ENCODE results near the gene CORO6. TPM values are rescaled to one million over a fixed set of nuclear protein-coding genes. Genes with fewer than 3 reads are reported as not detected.

The CORO6 gene
- total and polyA plus RNA-seq, 2 experiments from 2014 or later, result 3.7 to 6.5 TPM

GRCh38 chr17:29650396-29650795, 27.7 kb upstream of the CORO6 start:
- in situ Hi-C loops (cut with MboI), result no loop called here

GRCh38 chr17:29649359-29649758, 26.6 kb upstream of the CORO6 start:
- Histone ChIP-seq H4K20me1 (ENCODE audit: insufficient read depth) (no peaks in the 10 kb centered on the region), H3K9me3 (ENCODE audit: low read depth) (no peaks in the 10 kb centered on the region), H3K4me3 (no peak overlapping the region), H3K9me2 (ENCODE audit: insufficient read depth) (no peaks in the 10 kb centered on the region), H3K4me1 (ENCODE audit: insufficient read depth) (peaks cover 25% of the 10 kb centered on the region), H3K27ac (no peak overlapping the region), H3K9ac (no peak overlapping the region), H3F3A (ENCODE audit: insufficient read depth) (peaks cover 24% of the 10 kb centered on the region), H3K36me3 (ENCODE audit: low read depth) (0 out of 2 replicates have a peak, but pooled peaks cover 5% of the 10 kb centered on the region), H3K27me3 (replicated peaks; ENCODE audit: insufficient read depth) (no peaks in the 10 kb centered on the region), H3K4me2 (ENCODE audit: unreplicated experiment) (no peak overlapping the region), H2AFZ (no peak overlapping the region), H3K79me2 (ENCODE audit: insufficient read depth) (no peaks in the 10 kb centered on the region)
- in situ Hi-C loops (cut with MboI), result loop anchor here (10.0 kb wide), 2 partner anchors 125 to 285 kb away; partner anchors contain the start of gene SSH2
- DNase-seq, result no peak
- TF ChIP-seq EZH2 (IDR thresholded peaks at IDR 0.05; ENCODE audit: insufficient read depth, poor library complexity, severe bottlenecking) (no peak), EZH2phosphoT487 (IDR thresholded peaks at IDR 0.05; ENCODE audit: insufficient read depth, low read depth) (no peak)
- WGBS, 2 experiments (ENCODE audit: low coverage in 1 of 2, low lambda C conversion rate in 2 of 2, missing lambda C conversion rate in 2 of 2), result 97 to 99% methylated on average over 5 of the region's 5 CpGs

More at GRCh38 chr17:29650396-29650795, 27.7 kb upstream of the CORO6 start:
- Histone ChIP-seq H3K27ac (no peak overlapping the region), H3K4me3 (no peak overlapping the region), H3F3A (ENCODE audit: insufficient read depth) (peaks cover 13% of the 10 kb centered on the region), H3K9ac (no peak overlapping the region), H3K4me2 (ENCODE audit: unreplicated experiment) (no peak overlapping the region), H3K4me1 (ENCODE audit: insufficient read depth) (peaks cover 16% of the 10 kb centered on the region), H3K79me2 (ENCODE audit: insufficient read depth) (no peaks in the 10 kb centered on the region), H4K20me1 (ENCODE audit: insufficient read depth) (no peaks in the 10 kb centered on the region), H2AFZ (no peak overlapping the region), H3K9me3 (ENCODE audit: low read depth) (no peaks in the 10 kb centered on the region), H3K27me3 (replicated peaks; ENCODE audit: insufficient read depth) (no peaks in the 10 kb centered on the region), H3K9me2 (ENCODE audit: insufficient read depth) (no peaks in the 10 kb centered on the region), H3K36me3 (ENCODE audit: low read depth) (0 out of 2 replicates have a peak, but pooled peaks cover 5% of the 10 kb centered on the region)
- no peak for TF ChIP-seq EZH2phosphoT487 (IDR thresholded peaks at IDR 0.05; ENCODE audit: insufficient read depth, low read depth)
- TF ChIP-seq EZH2 (IDR thresholded peaks at IDR 0.05; ENCODE audit: insufficient read depth, poor library complexity, severe bottlenecking), result no peak
- WGBS, 2 experiments (ENCODE audit: low coverage in 1 of 2, low lambda C conversion rate in 2 of 2, missing lambda C conversion rate in 2 of 2), result 84 to 91% methylated on average over 4 of the region's 4 CpGs
- DNase-seq, result no peak

GRCh38 chr17:29648005-29648404, 25.3 kb upstream of the CORO6 start:
- peaks cover 19% of the 10 kb centered on the region for H3K4me1 ChIP-seq (ENCODE audit: insufficient read depth)
- H3F3A ChIP-seq (ENCODE audit: insufficient read depth), result peaks cover 30% of the 10 kb centered on the region
- H3K36me3 ChIP-seq (ENCODE audit: low read depth), result 0 out of 2 replicates have a peak, but pooled peaks cover 5% of the 10 kb centered on the region
- H3K9me2 ChIP-seq (ENCODE audit: insufficient read depth), result no peaks in the 10 kb centered on the region
- H3K4me3 ChIP-seq, result no peak overlapping the region
- H3K79me2 ChIP-seq (ENCODE audit: insufficient read depth), result no peaks in the 10 kb centered on the region
- H3K27ac ChIP-seq, result no peak overlapping the region
- DNase-seq, result peak; percentile 25
- H3K27me3 ChIP-seq (replicated peaks; ENCODE audit: insufficient read depth), result no peaks in the 10 kb centered on the region
- no peaks in the 10 kb centered on the region for H4K20me1 ChIP-seq (ENCODE audit: insufficient read depth)
- no peaks in the 10 kb centered on the region for H3K9me3 ChIP-seq (ENCODE audit: low read depth)
- no peak overlapping the region for H3K9ac ChIP-seq
- WGBS, 2 experiments (ENCODE audit: low coverage in 1 of 2, low lambda C conversion rate in 2 of 2, missing lambda C conversion rate in 2 of 2), result 63 to 78% methylated on average over 5 of the region's 5 CpGs
- in situ Hi-C loops (cut with MboI), result loop anchor here (10.0 kb wide), 2 partner anchors 127 to 287 kb away; partner anchors contain the start of gene SSH2
- no peak overlapping the region for H3K4me2 ChIP-seq (ENCODE audit: unreplicated experiment)
- H2AFZ ChIP-seq, result no peak overlapping the region
- TF ChIP-seq EZH2 (IDR thresholded peaks at IDR 0.05; ENCODE audit: insufficient read depth, poor library complexity, severe bottlenecking) (no peak), EZH2phosphoT487 (IDR thresholded peaks at IDR 0.05; ENCODE audit: insufficient read depth, low read depth) (no peak)

GRCh38 chr17:29645515-29646051, 22.9 kb upstream of the CORO6 start:
- Histone ChIP-seq H3K4me1 (ENCODE audit: insufficient read depth) (peaks cover 27% of the 10 kb centered on the region), H3K27me3 (replicated peaks; ENCODE audit: insufficient read depth) (no peaks in the 10 kb centered on the region), H3K4me3 (peak overlapping the region; percentile 44), H3K36me3 (ENCODE audit: low read depth) (0 out of 2 replicates have a peak, but pooled peaks cover 1% of the 10 kb centered on the region), H4K20me1 (ENCODE audit: insufficient read depth) (no peaks in the 10 kb centered on the region), H3K9ac (peak overlapping the region; percentile 73), H3K27ac (peak overlapping the region; percentile 95), H3K9me2 (ENCODE audit: insufficient read depth) (no peaks in the 10 kb centered on the region), H3K79me2 (ENCODE audit: insufficient read depth) (no peaks in the 10 kb centered on the region), H2AFZ (peak overlapping the region; percentile 44), H3K4me2 (ENCODE audit: unreplicated experiment) (peak overlapping the region; percentile 69), H3F3A (ENCODE audit: insufficient read depth) (peaks cover 33% of the 10 kb centered on the region), H3K9me3 (ENCODE audit: low read depth) (no peaks in the 10 kb centered on the region)
- TF ChIP-seq EZH2 (IDR thresholded peaks at IDR 0.05; ENCODE audit: insufficient read depth, poor library complexity, severe bottlenecking) (no peak), EZH2phosphoT487 (IDR thresholded peaks at IDR 0.05; ENCODE audit: insufficient read depth, low read depth) (no peak)
- 1 to 2% methylated on average over 5 of the region's 5 CpGs for WGBS, 2 experiments (ENCODE audit: low coverage in 1 of 2, low lambda C conversion rate in 2 of 2, missing lambda C conversion rate in 2 of 2)
- in situ Hi-C loops (cut with MboI), result loop anchor here (10.0 kb wide), 2 partner anchors 129 to 289 kb away; partner anchors contain the start of gene SSH2
- peak; percentile 94 for DNase-seq

Data from GM23248 (cell line).